GM23248 (cell line): Measurements from ENCODE around the gene MIER1. TPM values are rescaled to one million over a fixed set of nuclear protein-coding genes. Genes with fewer than 3 reads are reported as not detected.

Experiments used
- DNase-seq: peaks from one replicate; pipeline ENCODE4 v3.0.0-alpha.2; 2015
- H2AFZ ChIP-seq: fragments of 200-600 bp; sonication (generic); 2 replicates; pipeline ENCODE4 v1.6.1; 2016; ENCODE audit warnings: antibody characterized with exemption
- H3F3A ChIP-seq: fragments of 200-600 bp; sonication (generic); 2 replicates; pipeline ENCODE4 v1.6.1; 2016; ENCODE audit warnings: mild to moderate bottlenecking, antibody characterized with exemption, mixed run types; ENCODE audit not compliant: insufficient read depth
- H3K27ac ChIP-seq: fragments of 200-600 bp; sonication (generic); 2 replicates; pipeline ENCODE4 v1.5.1; 2016; ENCODE audit warnings: mild to moderate bottlenecking
- H3K27me3 ChIP-seq: fragments of 200-600 bp; sonication (generic); replicated peaks from 2 replicates; pipeline ENCODE4 v1.6.1; 2016; ENCODE audit warnings: mild to moderate bottlenecking; ENCODE audit not compliant: insufficient read depth
- H3K36me3 ChIP-seq: fragments of 200-600 bp; sonication (generic); 2 replicates; pipeline ENCODE4 v1.6.1; 2016; ENCODE audit warnings: low read depth, mild to moderate bottlenecking
- H3K4me1 ChIP-seq: fragments of 200-600 bp; sonication (generic); 2 replicates; pipeline ENCODE4 v1.6.1; 2016; ENCODE audit warnings: mild to moderate bottlenecking; ENCODE audit not compliant: insufficient read depth
- H3K4me2 ChIP-seq: fragments of 200-600 bp; sonication (generic); one replicate; pipeline ENCODE4 v1.6.1; 2016; ENCODE audit warnings: mild to moderate bottlenecking; ENCODE audit not compliant: unreplicated experiment
- H3K4me3 ChIP-seq: fragments of 200-600 bp; sonication (generic); 2 replicates; pipeline ENCODE4 v1.5.1; 2016; ENCODE audit warnings: mild to moderate bottlenecking
- H3K79me2 ChIP-seq: fragments of 200-600 bp; sonication (generic); 2 replicates; pipeline ENCODE4 v1.6.1; 2016; ENCODE audit warnings: mild to moderate bottlenecking; ENCODE audit not compliant: insufficient read depth
- H3K9ac ChIP-seq: fragments of 200-600 bp; sonication (generic); 2 replicates; pipeline ENCODE4 v1.6.1; 2016; ENCODE audit warnings: mild to moderate bottlenecking
- H3K9me2 ChIP-seq: fragments of 200-600 bp; sonication (generic); 2 replicates; pipeline ENCODE4 v1.6.1; 2016; ENCODE audit warnings: mixed run types, mild to moderate bottlenecking, moderate library complexity; ENCODE audit not compliant: insufficient read depth
- H3K9me3 ChIP-seq: fragments of 200-600 bp; sonication (generic); one replicate; pipeline ENCODE4 v1.6.1; 2017; ENCODE audit warnings: low read depth
- H4K20me1 ChIP-seq: fragments of 200-600 bp; sonication (generic); 2 replicates; pipeline ENCODE4 v1.6.0; 2016; ENCODE audit not compliant: insufficient read depth
- EZH2 ChIP-seq: fragments of 200-600 bp; sonication (generic); IDR thresholded peaks from 2 replicates; pipeline ENCODE4 v1.6.1; 2018; ENCODE audit warnings: antibody characterized with exemption, mild to moderate bottlenecking; ENCODE audit not compliant: insufficient read depth, poor library complexity, severe bottlenecking
- EZH2phosphoT487 ChIP-seq: fragments of 200-600 bp; sonication (generic); IDR thresholded peaks from 2 replicates; pipeline ENCODE4 v1.6.1; 2018; ENCODE audit warnings: antibody characterized with exemption, moderate library complexity, mild to moderate bottlenecking, low read depth; ENCODE audit not compliant: insufficient read depth
- WGBS, 2 experiments: methylation state at CpG; one replicate each; pipeline ENCODE4 v1.1.6; 2015 to 2017; ENCODE audit warnings: low lambda C conversion rate in 2 of 2, low coverage in 1 of 2; ENCODE audit errors: missing lambda C conversion rate in 2 of 2; 5-methylcytosine and 5-hydroxymethylcytosine counted together
- in situ Hi-C: fragments of 300-500 bp; cut with MboI; formaldehyde crosslinking; loops from 2 replicates; pipeline ENCODE4 v1.15.0; 2020
- polyA plus RNA-seq: library from polyadenylated mRNA; unstranded; fragments of >200 nt; fragmentation: Nextera tagmentation; extraction: Ambion mirVana; gene quantifications from 2 replicates; pipeline ENCODE4 v1.2.1, GENCODE V29; 2016
- total RNA-seq: library from RNA; depleted of rRNA; stranded (reverse); fragments of >200 nt; shearing (Covaris generic); gene quantifications from 2 replicates; pipeline ENCODE4 v1.2.3, GENCODE V29; 2014

The MIER1 gene
- total and polyA plus RNA-seq, 2 experiments from 2014 or later = 34.8 to 36.8 TPM

DNA sequence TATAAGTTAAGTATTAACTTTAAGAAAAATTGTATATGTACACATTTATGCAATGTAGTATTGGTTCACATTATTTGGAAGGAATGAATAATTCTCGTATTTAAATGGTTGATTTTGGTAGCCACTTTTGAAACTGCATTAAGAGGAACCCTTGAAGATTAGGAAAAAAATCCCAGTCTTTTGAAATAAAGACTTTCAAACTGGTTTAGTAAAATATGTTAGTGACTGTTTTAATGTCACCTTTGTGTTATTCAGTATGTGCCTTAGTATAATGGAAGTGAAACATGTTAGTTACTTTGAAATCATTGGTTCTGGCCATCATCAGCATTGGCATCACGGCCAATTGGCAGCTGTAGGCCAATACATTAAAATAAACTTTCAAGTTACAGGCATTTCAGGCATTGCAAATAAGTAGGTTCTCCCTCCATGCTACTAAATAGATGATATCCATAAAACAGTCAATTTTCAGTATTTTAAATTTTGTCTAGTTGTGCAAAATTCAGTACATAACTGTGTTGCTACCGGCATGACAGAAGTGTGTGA lies 4.4 kb downstream of the MIER1 start:
- Histone ChIP-seq H3K9me3 (no peaks in the 10 kb centered on the region), H3K27ac (peak overlapping the region; percentile 86), H3K9ac (peak overlapping the region; percentile 87), H3K36me3 (no peaks in the 10 kb centered on the region), H3K9me2 (no peaks in the 10 kb centered on the region), H3K4me2 (peak overlapping the region; percentile 92), H3F3A (peaks cover 34% of the 10 kb centered on the region), H3K79me2 (peaks cover 80% of the 10 kb centered on the region), H4K20me1 (peaks cover 8% of the 10 kb centered on the region; the same call in 1 of the 2 replicates), H2AFZ (peak overlapping the region; percentile 79), H3K4me3 (peak overlapping the region; percentile 85), H3K27me3 (no peaks in the 10 kb centered on the region), H3K4me1 (peaks cover 49% of the 10 kb centered on the region)
- peak; percentile 23 for DNase-seq
- TF ChIP-seq EZH2phosphoT487 (no peak), EZH2 (no peak)
- in situ Hi-C loops = no loop called here
- 37 to 38% methylated on average over 3 of the region's 3 CpGs for WGBS, 2 experiments

DNA sequence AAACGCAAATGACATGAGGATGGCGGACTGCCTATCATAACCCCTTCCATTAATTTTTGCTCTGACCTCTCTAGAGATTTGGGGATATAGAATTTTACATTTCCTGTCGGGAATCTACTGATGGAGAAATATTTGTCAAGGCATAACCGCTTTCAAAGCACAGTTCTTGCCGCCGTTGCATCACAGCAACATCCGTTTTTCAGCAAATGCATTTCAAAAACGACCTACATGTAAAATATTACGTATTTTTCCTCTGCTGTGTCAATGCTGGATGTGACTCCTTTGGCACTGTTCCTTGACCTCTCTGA lies 4.9 kb downstream of the MIER1 start:
- H3K4me1 ChIP-seq = peaks cover 49% of the 10 kb centered on the region
- TF ChIP-seq EZH2 (no peak), EZH2phosphoT487 (no peak)
- DNase-seq = no peak
- H2AFZ ChIP-seq = peak overlapping the region; percentile 79
- peak overlapping the region; percentile 87 for H3K9ac ChIP-seq
- H4K20me1 ChIP-seq = peaks cover 8% of the 10 kb centered on the region; the same call in 1 of the 2 replicates
- no peaks in the 10 kb centered on the region for H3K9me3 ChIP-seq
- H3K4me2 ChIP-seq = peak overlapping the region; percentile 92
- no peaks in the 10 kb centered on the region for H3K9me2 ChIP-seq
- in situ Hi-C loops = no loop called here
- H3K4me3 ChIP-seq = peak overlapping the region; percentile 85
- no peaks in the 10 kb centered on the region for H3K36me3 ChIP-seq
- peak overlapping the region; percentile 86 for H3K27ac ChIP-seq
- peaks cover 34% of the 10 kb centered on the region for H3F3A ChIP-seq
- no peaks in the 10 kb centered on the region for H3K27me3 ChIP-seq
- peaks cover 84% of the 10 kb centered on the region for H3K79me2 ChIP-seq
- WGBS, 2 experiments = 3% methylated on average over 9 of the region's 9 CpGs

DNA sequence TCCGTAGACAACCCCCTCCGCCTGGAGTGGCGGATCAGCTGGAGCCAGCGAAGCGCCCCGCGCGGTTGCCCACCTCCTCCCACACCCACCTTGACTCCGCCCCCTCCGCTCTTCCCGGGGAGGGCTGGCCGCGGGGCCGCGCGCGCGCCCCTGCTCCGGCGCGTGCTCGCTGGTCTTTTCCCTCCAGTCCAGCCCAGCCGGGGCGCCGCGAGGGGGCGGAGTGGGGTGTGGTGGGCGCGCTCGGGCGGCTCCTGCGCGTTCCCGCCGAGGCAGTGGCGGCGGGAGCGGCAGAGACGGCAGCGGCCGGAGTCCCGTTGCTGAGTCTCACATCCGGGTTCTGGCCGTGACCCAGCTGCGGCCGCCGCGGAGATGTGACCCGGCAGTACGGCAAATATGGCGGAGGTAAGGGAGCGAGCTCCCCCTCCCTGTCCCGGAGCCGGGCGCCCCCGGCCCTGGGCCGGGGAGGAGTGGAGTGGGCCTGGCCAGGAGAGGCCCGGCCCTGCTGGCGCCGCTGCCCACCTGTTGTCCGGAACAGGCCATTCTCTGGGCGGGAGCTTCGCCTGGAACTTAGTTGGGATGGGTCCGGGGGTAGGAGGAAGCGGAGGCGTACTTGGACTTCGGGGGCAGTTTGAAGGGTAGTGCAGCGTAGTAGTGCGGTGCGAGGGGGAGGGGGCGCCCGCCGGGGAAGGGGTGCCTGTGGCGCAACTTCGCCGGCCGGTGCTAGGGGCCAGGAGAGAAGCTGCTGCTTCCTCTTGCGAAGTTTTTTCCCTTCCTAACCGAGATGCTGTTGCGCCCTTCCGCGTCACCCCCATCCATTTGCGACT lies 5.4 kb downstream of the MIER1 start:
- H2AFZ ChIP-seq = peak overlapping the region; percentile 79
- peak overlapping the region; percentile 87 for H3K9ac ChIP-seq
- H3K79me2 ChIP-seq = peaks cover 89% of the 10 kb centered on the region
- no peaks in the 10 kb centered on the region for H3K27me3 ChIP-seq
- H3K36me3 ChIP-seq = no peaks in the 10 kb centered on the region
- peak overlapping the region; percentile 85 for H3K4me3 ChIP-seq
- DNase-seq = peak; percentile 96
- no peaks in the 10 kb centered on the region for H3K9me3 ChIP-seq
- 1 to 2% methylated on average over 46 to 75 of the region's 83 CpGs for WGBS, 2 experiments
- in situ Hi-C loops = no loop called here
- H3F3A ChIP-seq = peaks cover 34% of the 10 kb centered on the region
- H3K9me2 ChIP-seq = no peaks in the 10 kb centered on the region
- peaks cover 8% of the 10 kb centered on the region; the same call in 1 of the 2 replicates for H4K20me1 ChIP-seq
- H3K4me2 ChIP-seq = peak overlapping the region; percentile 96
- H3K27ac ChIP-seq = peak overlapping the region; percentile 86
- no peak for TF ChIP-seq EZH2phosphoT487
- no peak for TF ChIP-seq EZH2
- peaks cover 49% of the 10 kb centered on the region for H3K4me1 ChIP-seq

DNA sequence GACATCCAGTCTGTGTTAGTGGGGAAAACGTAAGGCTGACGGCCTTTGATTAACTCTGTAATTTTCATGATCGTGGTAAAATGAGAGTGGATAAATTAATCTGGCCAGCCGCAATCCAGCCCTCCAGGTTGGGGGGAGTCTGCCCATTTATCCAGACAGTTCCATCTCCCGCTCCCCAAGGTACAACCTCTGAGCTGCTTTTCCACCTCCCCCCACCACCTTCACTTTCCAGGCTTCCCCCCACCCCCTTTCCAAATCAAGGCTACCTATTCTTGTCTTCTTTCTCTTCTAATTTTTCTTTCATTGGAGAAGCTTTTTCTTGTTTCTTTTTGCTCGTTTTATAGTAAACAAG lies 6.0 kb downstream of the MIER1 start:
- Histone ChIP-seq H3K27ac (peak overlapping the region; percentile 86), H3F3A (peaks cover 29% of the 10 kb centered on the region), H3K9me2 (no peaks in the 10 kb centered on the region), H3K4me3 (peak overlapping the region; percentile 85), H3K36me3 (no peaks in the 10 kb centered on the region), H4K20me1 (peaks cover 8% of the 10 kb centered on the region; the same call in 1 of the 2 replicates), H2AFZ (peak overlapping the region; percentile 79), H3K4me2 (peak overlapping the region; percentile 96), H3K27me3 (no peaks in the 10 kb centered on the region), H3K4me1 (peaks cover 49% of the 10 kb centered on the region), H3K9ac (peak overlapping the region; percentile 87), H3K79me2 (peaks cover 93% of the 10 kb centered on the region), H3K9me3 (no peaks in the 10 kb centered on the region)
- DNase-seq = no peak
- in situ Hi-C loops = no loop called here
- WGBS, 2 experiments = 0 to 2% methylated on average over 6 of the region's 6 CpGs
- TF ChIP-seq EZH2phosphoT487 (no peak), EZH2 (no peak)
